ENCODE measurements around the gene KSR1.
"Not testable (repeated sequence)": the region's sequence is repeated elsewhere in the genome, so short reads cannot be mapped to it uniquely, and the experiment has no call there.

KSR1 gene

GRCh38 chr17:27423651-27424050, 32.6 kb upstream of the KSR1 start:
- Histone ChIP-seq H3K9me3 (no peaks in the 10 kb centered on the region), H3K27ac (no peak overlapping the region), H3K36me3 (no peaks in the 10 kb centered on the region), H3K27me3 (no peaks in the 10 kb centered on the region), H3K4me1 (ENCODE audit: control insufficient read depth in 1 of 2, insufficient read depth in 1 of 2, low read depth in 1 of 2, low read length in 1 of 2) (no peaks in the 10 kb centered on the region), H3K4me3 (ENCODE audit: low read depth in 1 of 2, low read length in 1 of 2) (no peak overlapping the region)
- TF ChIP-seq CTCF (IDR thresholded peaks at IDR 0.05), result no peak

DNA sequence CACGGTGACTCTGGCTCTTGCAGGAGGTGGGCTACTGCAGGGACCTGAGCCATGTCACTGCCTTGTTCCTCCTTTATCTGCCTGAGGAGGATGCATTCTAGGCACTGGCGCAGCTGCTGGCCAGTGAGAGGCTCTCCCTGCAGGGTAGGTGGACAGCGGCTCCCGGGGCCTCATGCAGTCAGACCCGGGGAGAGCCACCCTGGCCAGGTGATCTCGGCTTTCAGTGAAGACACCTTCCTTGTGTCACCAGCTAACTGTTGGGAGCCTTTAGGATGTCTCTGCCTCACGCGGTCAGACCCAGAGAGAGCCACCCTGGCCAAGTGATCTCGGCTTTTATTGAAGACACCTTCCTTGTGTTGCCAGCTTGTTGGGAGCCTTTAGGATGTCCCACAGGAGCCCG, 31.7 kb upstream of the KSR1 start:
- Histone ChIP-seq H3K27ac (no peak overlapping the region), H3K27me3 (no peaks in the 10 kb centered on the region)
- no peak for TF ChIP-seq CTCF (IDR thresholded peaks at IDR 0.05)

DNA sequence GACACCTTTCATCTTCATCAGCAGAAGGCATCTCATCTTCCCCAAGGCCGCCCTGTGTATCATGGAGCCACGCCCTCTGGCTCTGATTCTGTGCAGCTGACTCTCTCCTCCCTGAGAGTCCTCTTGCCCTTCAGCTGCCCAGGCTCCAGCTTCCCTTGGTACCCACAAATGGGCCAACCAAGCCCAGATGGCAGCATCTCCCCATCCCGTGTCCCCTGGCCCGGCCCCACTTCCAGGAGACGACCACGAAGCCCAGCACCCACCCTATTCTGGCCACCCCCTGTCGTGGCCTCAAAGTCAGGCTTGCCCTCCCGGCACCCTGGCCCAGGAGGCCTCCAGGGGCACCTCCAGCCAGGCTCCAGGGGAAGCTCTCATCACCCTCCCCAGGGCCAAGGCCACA, 31.3 kb upstream of the KSR1 start:
- no peak for TF ChIP-seq CTCF (IDR thresholded peaks at IDR 0.05)
- Histone ChIP-seq H3K27me3 (no peaks in the 10 kb centered on the region), H3K9me3 (no peaks in the 10 kb centered on the region), H3K27ac (no peak overlapping the region), H3K4me3 (ENCODE audit: low read depth in 1 of 2, low read length in 1 of 2) (no peak overlapping the region), H3K4me1 (ENCODE audit: control insufficient read depth in 1 of 2, insufficient read depth in 1 of 2, low read depth in 1 of 2, low read length in 1 of 2) (no peaks in the 10 kb centered on the region), H3K36me3 (no peaks in the 10 kb centered on the region)

More for the DNA sequence above, 31.7 kb upstream of the KSR1 start:
- Histone ChIP-seq H3K4me3 (ENCODE audit: low read depth in 1 of 2, low read length in 1 of 2) (no peak overlapping the region), H3K9me3 (no peaks in the 10 kb centered on the region), H3K4me1 (ENCODE audit: control insufficient read depth in 1 of 2, insufficient read depth in 1 of 2, low read depth in 1 of 2, low read length in 1 of 2) (no peaks in the 10 kb centered on the region), H3K36me3 (no peaks in the 10 kb centered on the region)

DNA sequence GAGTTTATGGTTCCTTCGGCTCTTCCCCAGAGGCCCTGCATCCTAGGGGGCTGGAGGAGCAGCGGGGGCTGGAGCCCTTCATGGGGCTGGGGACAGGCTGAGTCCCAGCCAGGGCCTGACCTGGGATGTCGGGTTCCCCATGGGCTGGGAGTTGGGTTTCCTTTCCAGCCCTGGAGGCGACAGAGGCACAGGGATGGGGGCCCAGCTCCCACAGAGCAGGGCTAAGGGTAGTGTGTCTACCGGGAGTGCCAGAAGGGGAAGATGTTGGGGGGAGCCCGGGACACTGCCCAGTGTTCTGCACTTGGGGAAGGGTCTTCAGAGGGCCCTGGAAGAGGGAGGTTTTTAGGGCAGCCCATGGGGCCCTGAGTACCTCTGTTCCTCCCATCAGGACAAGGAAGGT, 30.7 kb upstream of the KSR1 start:
- H3K4me3 ChIP-seq (ENCODE audit: low read depth in 1 of 2, low read length in 1 of 2); H3K4me1 ChIP-seq (ENCODE audit: control insufficient read depth in 1 of 2, insufficient read depth in 1 of 2, low read depth in 1 of 2, low read length in 1 of 2); H3K27ac ChIP-seq; H3K36me3 ChIP-seq; H3K9me3 ChIP-seq; H3K27me3 ChIP-seq: not testable (repeated sequence)

GRCh38 chr17:27425991-27426390, 30.3 kb upstream of the KSR1 start:
- Histone ChIP-seq H3K36me3 (no peaks in the 10 kb centered on the region), H3K4me1 (ENCODE audit: control insufficient read depth in 1 of 2, insufficient read depth in 1 of 2, low read depth in 1 of 2, low read length in 1 of 2) (no peaks in the 10 kb centered on the region), H3K9me3 (no peaks in the 10 kb centered on the region), H3K27me3 (no peaks in the 10 kb centered on the region), H3K27ac (no peak overlapping the region), H3K4me3 (ENCODE audit: low read depth in 1 of 2, low read length in 1 of 2) (no peak overlapping the region)
- TF ChIP-seq CTCF (IDR thresholded peaks at IDR 0.05), result no peak

DNA sequence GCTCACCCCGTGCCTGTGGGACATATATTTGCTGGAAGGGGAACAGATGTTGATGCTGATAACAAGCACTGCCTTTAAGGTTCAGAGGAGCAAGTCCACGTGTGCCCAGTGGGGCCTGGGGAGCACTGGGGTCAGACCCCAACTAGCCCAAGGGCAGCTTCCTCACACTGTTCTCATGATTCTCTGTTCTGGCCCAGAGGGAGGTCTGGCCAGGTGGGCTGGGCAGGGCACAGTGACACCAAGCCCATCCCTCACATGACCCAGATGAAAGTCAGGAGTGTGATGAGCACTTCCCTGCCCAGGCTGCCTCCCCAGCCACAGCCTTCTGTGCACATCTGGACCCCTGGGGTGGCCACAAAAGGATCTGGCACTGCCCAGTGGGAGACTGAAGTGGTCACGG, 29.8 kb upstream of the KSR1 start:
- H3K27ac ChIP-seq; H3K36me3 ChIP-seq; H3K4me1 ChIP-seq (ENCODE audit: control insufficient read depth in 1 of 2, insufficient read depth in 1 of 2, low read depth in 1 of 2, low read length in 1 of 2); H3K27me3 ChIP-seq; H3K9me3 ChIP-seq; H3K4me3 ChIP-seq (ENCODE audit: low read depth in 1 of 2, low read length in 1 of 2): not testable (repeated sequence)

GRCh38 chr17:27427166-27427862, 28.9 kb upstream of the KSR1 start:
- H3K27me3 ChIP-seq; H3K9me3 ChIP-seq; H3K27ac ChIP-seq; H3K36me3 ChIP-seq; H3K4me1 ChIP-seq (ENCODE audit: control insufficient read depth in 1 of 2, insufficient read depth in 1 of 2, low read depth in 1 of 2, low read length in 1 of 2); H3K4me3 ChIP-seq (ENCODE audit: low read depth in 1 of 2, low read length in 1 of 2): not testable (repeated sequence)
